SKM-1 (cell line): ENCODE results near the gene CMIP.

Experiments
- DNase-seq: peaks from one replicate; lab custom pipeline; 2025; ENCODE audit not compliant: unreplicated experiment; lab: John Stamatoyannopoulos, UW

CMIP gene

DNA sequence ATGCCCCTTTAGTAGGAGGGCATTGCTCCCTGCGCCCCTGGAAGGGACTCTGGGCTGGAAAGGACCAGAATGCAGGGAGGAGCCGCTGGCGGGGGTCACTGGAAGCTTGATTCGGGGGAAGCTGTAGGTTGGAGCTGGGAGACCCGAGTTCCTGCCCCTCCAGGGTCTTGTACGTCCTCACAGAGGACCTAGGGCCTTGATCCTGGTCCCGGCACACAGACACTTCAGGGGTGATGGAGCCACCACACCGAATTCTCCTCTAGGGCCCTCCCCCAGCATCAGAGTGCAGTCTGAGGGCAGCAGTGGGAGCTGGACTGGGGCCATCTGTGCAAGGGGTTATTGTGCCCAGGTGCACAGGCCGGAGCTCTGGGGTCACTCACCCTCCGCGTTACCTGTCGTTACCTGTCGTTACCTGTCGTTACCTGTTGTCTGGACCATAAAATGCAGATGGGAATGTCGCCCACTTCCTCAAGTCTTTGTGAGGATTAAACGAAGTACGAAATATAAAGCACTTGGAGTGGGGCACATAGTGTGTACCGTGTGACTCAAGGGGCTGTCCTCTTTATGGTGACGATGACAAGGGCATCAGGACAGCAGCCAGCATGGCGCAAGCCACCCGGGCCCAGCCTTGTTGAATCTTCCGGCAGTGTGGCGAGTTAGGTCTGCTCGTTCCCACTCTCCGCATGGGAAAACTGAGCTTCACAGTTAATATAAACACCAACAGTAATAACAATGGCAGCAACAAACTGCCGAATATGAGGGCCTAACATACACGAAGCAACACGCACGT lies 48.6 kb downstream of the CMIP start:
- DNase-seq = no peak

DNA sequence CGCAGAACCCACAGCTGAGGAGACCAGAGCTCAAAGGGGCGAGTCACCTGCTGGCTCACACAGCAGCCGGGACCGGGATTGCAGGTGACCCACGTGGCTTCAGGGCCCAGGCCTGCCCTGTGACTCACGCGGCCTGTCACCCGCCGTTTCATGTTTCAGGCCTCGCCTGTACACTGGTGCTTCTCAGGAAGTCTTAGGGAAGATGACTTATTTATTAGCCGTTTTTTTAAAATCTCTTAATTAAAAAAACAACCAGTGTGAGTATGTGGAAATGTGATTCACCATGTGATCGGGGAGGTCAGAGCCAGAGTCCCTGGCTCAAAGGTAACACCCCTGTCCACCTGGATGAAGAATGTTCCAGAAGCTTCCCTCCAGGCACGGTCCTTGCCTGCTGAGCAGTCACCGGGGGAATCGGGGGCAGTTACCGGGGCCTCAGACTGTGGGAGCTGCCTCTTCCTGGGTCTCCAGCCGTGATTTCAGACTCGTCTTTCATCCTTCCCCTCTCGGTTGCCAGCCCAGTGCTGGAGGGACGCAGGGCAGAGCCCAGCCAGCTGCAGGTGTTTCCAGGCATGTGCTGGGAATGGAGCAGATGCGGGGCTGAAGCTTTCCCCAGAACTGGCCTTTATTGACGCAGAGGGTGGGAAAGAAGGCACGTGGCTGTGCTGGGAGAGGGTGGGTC lies 49.3 kb downstream of the CMIP start:
- no peak for DNase-seq

DNA sequence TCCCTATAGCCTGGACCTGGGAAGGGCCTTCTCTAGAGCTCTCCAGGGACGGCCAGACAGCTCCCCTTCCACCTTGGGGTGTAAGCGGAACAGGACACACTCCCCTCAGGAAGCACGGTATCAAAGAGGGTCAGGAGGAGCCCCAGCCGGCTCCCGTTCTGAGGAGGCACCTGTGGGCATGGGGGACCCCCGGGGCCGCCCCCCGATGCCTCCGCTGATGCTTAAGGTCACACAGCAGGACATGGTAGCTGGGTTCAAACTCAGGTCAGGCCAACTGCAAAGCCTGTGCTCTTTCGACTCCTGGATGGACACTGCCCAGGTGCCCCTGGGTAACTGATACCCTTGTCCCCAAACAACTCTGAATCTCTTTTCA lies 49.8 kb downstream of the CMIP start:
- no peak for DNase-seq

DNA sequence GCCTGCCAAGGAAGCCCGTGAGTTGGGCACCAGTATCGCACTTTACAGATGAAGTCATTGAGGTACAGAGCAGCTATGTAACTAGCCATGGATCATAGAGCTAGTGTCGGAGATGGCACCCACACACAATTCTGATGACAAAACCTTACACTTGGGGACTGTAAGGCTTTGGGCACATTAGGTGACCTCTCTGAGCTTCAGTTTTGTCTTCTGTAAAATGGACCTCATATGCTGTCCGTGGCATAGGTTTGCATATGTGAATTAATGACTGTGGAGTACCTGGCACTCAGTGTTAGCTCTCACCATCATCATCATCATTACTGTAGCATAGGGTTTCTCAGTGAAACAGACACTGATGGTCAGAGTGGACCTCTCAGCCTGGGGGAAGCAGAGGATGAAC lies 50.3 kb downstream of the CMIP start:
- no peak for DNase-seq

DNA sequence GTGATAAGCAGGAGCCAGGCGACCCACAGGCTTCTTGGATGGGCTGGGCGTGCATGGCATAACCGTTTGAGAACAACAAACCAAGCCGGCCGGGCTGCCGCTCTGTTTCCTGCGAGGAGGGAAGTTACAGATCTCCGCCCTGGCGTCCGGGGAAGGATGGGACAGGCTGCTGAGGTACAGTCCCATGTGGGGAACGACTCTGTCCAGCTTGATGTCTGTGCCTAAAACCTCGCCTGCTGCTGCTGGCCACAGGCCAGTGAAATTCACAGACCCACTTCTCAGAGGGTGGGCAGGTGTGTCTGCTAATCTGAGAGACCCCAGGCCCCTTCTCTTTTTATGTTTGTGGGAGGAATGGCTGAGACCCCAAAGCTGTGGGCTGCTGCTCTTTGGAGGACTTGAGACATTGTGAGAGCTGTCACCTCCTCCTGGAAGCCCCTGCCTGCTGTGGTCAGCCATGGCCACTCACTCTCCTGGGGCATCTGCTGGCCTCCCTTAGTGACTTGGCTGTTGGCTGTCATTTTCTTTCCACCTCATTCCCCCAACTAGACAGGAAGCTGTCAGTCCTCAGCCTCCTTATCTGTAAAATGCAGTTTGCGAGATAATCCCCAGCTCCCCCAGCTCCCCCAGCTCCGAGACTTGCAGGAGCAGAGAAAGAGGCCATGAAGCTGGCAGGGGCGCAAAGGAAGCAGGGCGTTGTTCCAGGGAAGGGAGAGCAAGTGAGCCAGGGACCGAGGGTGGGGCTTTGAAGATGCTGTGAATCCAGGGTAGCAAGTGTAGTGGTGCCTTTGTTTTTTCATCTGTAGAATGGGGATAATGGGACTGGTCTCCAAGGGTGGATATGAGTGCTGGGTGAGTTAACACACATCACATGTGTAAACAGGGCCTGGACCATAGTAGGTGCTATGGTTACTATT lies 51.0 kb downstream of the CMIP start:
- no peak for DNase-seq

DNA sequence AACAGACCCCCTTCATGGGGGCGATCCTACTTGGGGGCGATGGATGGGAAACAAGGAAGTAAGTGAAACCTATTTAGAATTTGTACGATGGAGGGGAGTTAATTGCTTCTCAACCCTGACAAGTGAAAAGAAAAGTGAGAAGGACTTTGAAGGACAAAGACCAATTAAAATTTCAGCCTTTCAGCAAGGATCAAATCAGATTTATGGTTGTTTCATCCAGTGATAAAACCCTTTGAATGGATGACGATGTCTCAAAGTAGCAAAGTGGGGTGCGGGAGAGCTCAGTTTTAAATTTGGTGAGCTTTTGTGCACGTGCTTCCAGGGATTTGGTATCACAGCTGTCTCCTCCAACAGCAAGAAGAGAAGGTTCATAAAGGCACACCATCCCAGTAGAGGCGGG lies 51.7 kb downstream of the CMIP start:
- DNase-seq = no peak

DNA sequence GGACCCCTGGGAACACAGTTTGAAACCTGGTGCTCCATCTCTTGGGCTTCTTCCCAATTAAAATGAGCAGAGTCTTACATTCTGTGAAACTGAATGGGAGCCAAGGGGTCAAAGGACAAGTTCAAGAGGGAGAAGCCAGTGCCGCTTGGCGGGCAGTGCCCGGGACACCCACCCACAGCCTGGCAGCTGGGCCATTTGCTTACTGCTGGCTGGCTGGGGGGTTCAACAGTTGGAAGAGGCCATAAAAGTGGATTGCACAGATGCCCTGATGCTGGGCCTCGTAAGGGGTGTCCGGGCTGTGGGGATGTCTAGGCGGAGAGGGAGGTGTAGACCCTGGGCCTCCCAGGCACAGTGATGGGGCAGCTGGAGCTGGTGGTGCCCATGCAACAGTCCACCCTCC lies 52.1 kb downstream of the CMIP start:
- no peak for DNase-seq

DNA sequence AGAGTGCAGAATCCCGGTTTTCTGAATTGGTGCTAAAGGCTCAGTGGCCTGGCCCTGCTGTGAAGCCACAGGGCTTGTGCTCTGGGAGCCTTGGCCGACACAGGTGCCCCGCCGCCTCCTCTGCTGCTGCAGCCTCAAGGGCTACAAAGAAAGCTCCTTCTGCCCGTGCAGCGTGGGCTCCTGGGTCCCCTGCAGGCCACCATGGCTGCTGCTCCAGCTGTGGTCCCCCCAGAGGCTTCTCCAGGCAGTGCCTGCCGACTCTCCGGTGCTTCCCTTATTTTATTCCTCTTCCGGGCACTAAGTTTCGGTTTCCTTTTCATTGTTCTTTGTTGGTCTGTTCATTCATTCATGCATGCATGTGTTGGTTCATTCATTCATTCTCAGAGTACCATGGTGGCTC lies 53.1 kb downstream of the CMIP start:
- DNase-seq = no peak

DNA sequence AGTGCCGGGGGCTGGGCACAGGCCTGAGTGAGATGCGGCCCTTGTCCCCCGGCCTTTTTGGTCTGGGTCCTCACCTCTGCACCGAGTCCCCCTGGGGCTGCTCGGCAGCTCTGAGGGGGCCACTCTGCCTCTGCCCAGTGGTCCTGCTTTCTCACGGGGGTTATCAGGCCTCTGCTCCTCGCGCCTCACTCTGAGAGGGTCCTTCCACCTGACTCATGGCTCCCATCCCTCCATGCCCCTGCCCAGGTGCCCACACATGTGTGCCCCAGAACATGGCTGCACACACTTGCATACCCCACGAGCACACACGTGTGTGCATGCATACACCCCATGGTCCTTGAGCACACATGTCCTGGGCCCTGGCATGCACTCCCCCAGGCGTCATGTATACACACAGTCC lies 53.7 kb downstream of the CMIP start:
- DNase-seq = no peak

DNA sequence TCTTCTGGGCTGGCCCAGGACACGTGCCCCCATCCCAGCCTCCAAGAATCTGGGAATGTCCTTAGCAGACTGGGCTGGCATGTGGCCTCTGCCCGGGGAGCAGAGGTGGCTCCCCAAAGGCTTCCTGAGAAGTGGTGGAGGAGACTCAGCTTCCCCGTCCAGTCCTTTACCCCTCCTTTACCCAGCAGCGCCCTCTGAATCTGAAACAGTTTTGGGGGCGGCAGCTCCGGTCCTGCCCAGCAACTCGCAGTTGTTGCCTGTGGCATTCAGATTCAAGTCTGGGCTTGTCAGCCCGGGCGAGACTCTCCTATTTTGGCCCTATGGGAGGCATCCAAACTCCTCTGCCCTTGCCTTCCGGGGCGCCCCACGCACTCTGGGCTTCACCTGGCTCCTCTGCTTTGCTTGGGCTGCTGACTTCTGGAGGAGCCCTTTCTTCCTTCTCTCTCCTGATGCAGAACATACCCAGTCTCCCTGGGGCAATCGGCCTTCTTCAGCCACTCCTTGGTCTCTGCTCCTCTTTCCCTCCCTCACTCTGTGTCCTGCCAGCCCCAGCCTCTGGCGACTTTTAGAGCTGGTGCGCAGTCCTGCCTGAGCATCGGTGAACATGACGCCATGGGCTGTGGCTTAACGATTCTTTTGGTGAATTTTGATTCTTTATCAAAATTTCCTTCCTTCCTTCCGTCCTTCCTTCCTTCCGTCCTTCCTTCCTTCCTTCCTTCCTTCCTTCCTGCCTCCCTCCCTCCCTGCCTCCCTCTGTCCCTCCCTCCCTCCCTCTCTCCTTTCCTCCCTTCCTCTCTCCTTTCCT lies 55.2 kb downstream of the CMIP start:
- DNase-seq = no peak

DNA sequence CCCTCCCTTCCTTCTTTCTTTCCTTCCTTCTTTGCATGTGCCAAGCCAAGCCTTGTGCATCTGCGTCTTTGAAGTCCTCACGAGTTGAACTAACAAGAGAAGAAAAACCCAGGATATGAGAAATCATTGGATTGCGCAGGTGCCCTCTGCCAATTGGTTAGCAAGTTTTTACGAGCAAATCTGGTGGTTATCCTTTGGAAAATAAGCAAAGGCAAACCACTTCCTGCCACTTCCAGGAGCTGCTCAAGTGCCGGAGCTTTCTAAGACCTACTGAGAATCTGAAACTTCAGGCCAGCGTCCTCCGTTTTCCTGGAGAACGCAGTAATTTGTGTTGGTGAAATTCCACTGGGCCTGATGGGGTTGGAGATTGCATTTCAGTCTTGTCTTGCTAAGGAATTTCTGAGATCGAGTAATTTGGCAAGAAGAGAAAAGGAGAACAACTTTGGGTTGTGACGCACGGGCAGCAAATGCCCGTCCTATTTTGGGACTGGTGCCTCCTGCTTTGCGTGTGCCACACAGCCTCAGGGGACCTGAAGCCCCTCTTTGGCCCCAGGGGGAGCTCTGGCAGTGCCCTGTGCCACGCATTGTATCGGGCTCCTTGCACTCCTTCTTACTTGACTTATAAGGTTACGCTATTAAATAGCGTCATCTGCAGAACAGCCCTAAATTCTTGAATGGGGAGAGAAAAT lies 56.4 kb downstream of the CMIP start:
- no peak for DNase-seq

DNA sequence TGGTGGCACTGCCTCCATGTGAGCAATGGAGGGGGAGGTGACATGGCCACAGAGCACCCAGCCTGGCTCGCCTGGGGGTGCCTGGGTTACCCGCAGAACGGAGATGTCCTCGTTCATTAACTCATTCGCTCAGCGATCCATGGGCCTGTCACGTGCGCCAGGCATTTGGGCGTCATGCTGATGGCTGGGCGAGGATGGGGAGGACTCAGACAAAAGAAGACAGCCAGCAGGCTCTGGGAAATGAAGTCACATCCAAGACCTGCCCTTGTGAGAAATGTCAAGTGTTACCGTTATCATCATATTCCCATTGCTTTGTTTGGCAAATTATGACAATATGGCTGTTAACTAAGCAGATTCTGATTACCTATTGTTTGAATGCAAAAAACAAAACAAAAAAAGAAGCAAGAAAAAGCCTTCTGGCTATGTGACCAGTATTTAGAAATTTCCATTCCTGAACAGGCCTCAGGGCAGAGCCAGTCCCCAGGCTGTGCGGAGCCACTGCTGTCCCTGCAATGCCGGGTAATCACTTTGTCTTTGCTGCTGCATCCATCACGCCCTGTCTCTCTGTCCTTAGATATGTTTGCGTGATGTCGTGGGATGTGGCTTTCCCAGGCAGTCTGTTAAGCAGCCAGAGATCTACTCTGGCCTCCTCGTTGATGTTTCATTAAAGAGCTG lies 57.9 kb downstream of the CMIP start:
- no peak for DNase-seq

DNA sequence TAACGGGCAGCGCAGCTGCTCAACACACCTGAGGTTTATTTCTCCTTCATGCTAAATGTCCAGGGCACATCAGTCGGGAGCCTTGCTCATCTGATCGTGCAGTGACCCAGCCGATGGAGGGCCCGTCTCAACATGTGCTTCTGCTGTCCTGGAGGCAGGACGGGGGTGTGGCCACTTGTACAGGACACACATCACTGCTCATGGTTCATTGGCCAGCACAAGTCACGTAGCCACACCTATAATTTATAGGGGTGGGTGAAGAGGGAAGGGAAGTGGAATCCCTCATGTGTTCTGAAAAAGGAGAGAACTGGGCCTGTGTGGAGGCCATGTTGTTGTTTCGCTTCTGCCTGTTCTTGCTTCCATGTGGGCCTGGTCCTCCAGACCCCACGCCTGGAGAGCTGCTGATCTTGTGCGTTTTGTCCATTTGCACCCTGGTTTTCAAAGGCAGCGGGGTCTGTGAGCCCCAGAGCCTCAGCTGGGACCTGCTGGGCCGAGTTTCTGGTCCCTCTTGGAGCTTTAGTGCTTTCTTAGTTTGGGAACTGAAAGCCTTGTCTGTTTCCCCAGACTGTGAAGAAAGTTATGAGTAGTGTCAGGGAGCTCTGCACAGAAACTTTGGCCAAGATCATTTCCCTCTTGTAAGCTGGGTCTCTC lies 60.5 kb downstream of the CMIP start:
- no peak for DNase-seq

DNA sequence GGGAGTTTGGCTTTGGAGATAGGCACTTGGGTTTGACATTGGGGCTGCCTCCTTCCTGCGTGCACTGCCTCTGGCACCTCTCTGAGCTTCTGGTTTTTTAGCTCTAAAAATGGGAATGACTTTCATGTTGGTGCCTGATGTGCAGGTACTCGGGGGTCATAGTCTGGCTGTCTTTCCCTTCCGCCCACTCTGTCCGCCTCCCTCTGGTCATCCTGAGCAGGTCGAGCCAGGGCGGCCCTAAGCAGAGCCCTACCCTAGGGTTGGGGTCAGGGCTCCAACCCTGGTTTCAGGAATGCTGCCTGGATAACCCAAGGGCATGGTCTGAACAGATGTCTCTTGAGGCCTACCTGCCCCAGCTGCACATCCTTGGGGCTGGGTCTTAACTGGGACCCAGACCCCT lies 64.8 kb downstream of the CMIP start:
- DNase-seq = no peak

DNA sequence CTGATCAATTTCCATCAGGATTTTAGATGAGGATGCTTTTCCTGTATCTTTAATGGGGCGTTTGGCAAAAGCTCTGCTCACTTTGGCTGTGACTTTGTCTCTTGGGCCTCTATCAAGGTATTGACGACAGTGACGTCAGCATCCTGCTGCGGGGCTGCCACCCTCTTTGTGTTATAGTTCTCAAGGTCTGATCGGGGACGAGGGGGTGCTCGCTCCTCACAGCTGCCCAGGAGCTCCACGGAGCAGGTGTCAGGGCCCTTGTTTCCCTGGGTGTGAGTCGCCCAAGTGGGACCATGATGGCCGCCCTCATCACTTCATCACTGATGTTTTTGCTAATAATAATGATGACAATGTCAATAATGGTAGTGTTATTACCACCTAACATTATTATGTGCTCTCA lies 65.4 kb downstream of the CMIP start:
- DNase-seq = no peak

DNA sequence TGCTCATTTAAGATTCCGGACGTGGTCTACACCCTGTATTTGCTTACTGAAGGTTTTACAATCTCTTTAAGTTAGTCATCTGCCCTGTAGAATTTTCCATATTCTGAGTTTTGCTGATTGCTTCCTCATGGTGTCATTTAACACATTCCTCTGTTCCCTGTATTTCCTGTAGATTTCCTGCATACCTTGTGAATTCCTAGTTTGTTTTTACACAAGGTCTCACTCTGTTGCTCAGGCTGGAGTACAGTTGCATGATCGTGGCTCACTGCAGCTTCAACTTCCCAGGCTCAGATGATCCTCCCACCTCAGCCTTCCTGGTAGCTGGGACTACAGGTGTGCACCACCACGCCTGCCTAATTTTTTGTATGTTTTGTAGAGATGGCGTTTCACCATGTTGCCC lies 66.8 kb downstream of the CMIP start:
- no peak for DNase-seq

DNA sequence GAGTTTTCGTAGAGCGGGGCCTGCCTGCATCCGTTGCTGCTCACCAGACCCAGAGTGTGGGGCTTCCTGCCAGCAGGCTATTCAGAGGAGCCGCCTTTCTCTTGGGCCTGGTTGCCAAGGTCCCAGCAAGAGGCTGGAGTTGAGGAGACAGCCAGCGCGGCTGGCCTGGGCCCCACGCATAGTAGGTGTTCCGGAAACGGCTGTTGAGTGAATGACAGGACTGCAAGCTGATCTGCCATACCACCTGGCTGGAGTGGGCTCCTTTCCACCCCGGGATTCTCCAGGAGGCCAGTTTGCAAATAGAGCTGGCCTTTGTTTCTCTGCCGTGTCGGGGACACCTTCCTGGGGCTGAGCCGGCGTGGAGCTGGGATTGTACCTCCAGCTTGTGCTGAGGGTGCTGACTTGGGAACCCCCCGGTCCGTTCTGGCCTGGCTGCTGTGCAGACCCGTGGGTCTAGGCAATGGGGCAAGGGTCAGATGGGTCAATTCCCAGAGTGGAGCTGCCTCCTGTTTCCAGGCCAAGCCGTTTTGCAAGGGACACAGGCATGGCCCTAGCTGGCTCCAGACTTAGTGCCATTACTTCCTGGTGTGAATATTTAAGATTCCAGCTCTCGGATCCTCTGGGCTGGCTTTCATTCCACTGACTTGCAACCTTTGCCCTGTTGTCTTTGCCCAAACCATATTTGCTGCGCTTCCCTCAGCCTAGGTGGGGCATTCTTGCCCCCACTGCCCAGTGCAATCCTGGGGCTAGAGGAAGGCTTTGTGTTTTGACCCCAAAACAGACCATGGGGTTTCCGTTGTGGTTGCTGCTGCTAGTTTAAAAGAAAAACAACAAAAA lies 68.8 kb downstream of the CMIP start:
- DNase-seq = no peak

DNA sequence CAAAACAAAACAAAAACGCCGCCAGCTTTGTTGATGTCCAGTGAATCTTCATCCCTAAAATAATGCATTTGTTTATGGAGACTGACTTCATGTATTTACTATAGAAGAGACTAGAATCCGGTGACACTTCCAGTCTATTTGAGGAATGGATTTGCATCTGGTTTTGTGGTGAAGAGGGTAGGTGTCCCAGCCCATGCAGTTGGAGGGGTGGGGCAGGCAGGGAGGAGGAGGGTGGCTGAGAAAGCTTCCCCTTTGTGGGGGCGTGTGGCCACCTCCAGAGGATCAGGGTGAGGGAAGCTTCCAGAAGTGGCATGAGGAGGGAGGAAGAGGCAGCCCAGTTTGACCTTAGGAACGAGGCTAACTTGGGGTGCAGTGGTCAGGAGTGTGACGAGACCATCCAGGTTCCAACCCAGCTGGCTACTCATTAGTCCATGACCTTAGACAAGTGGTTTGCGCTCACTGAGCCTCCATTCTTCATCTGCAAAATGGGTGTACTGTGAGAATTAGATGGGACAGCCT lies 69.5 kb downstream of the CMIP start:
- peak; percentile 38 for DNase-seq
